AG04449 (cell line): ENCODE data around the gene ERH.

Experiments
- CTCF ChIA-PET: fragments of 350-600 bp; formaldehyde crosslinking; extraction: SDS; loops from one replicate; lab custom pipeline; 2021; ENCODE audit warnings: antibody characterized with exemption; lab: Yijun Ruan, JAX
- POLR2A ChIA-PET: fragments of 400-600, 350-600 bp; formaldehyde crosslinking; extraction: SDS; loops from one replicate; lab custom pipeline; 2020; ENCODE audit warnings: antibody characterized with exemption, inconsistent platforms; lab: Yijun Ruan, JAX
- DNase-seq: peaks from one replicate; pipeline ENCODE4 v3.0.0-alpha.2; 2010; ENCODE audit warnings: low read depth, low spot score
- H3K4me3 ChIP-seq: 2 replicates; pipeline ENCODE4 v1.5.1; 2011; ENCODE audit warnings: low read depth, mild to moderate bottlenecking, control low read depth, low read length
- TF ChIP-seq, protein P1 (sequence below): IDR thresholded peaks from one replicate; pipeline ENCODE4 v1.5.1; 2011; ENCODE audit warnings: mild to moderate bottlenecking, moderate library complexity, low read length, control low read depth, inconsistent platforms; ENCODE audit not compliant: insufficient read depth; ENCODE audit errors: missing control alignments

ERH gene

DNA sequence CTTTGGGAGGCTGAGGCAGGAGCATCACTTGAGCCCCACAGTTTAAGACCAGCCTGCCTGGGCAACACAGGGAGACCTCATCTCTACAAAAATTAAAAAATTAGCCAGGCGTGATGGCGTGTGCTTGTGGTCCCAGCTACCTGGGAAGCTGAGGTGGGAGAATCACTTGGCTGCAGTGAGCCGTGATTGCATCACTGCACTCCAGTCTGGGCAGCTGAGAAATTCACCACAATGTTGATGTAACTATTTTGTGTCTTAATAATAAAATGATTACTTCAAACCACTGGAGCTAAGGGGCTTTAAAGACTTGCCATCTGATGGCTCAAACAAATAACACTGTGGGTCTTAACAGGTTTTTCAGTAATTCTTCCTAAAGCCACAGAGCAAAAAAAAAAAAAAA, 10.8 kb downstream of the ERH start:
- CTCF ChIA-PET: no interaction called here
- POLR2A ChIA-PET: no interaction called here
- DNase-seq: no peak
- H3K4me3 ChIP-seq: no peak overlapping the region
- TF ChIP-seq, protein P1, sequence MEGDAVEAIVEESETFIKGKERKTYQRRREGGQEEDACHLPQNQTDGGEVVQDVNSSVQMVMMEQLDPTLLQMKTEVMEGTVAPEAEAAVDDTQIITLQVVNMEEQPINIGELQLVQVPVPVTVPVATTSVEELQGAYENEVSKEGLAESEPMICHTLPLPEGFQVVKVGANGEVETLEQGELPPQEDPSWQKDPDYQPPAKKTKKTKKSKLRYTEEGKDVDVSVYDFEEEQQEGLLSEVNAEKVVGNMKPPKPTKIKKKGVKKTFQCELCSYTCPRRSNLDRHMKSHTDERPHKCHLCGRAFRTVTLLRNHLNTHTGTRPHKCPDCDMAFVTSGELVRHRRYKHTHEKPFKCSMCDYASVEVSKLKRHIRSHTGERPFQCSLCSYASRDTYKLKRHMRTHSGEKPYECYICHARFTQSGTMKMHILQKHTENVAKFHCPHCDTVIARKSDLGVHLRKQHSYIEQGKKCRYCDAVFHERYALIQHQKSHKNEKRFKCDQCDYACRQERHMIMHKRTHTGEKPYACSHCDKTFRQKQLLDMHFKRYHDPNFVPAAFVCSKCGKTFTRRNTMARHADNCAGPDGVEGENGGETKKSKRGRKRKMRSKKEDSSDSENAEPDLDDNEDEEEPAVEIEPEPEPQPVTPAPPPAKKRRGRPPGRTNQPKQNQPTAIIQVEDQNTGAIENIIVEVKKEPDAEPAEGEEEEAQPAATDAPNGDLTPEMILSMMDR: no peak

DNA sequence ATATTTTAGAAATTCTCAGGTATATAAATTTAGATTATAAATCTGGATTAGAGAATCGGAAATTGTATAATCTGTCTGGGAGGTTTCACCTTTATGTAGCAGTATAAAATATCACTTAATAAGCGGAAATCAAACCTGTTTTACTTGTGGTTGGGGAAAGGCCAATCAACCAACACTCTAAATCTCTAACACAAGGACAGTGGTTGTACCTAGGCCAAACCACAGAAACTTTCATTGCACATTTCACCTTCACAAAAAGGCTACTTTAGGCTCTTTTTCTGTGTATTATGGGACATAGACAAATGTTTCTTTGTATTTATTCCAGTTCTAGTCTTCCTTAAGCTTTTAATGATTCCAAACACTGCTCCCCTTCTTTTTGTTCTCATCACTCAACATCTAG, 19.8 kb downstream of the ERH start:
- CTCF ChIA-PET: interaction anchor here (1.4 kb wide), 1 partner anchor 15 kb away, joined by 4 read pairs; no protein-coding TSS in a partner anchor
- no peak for DNase-seq
- TF ChIP-seq, protein P1: no peak

DNA sequence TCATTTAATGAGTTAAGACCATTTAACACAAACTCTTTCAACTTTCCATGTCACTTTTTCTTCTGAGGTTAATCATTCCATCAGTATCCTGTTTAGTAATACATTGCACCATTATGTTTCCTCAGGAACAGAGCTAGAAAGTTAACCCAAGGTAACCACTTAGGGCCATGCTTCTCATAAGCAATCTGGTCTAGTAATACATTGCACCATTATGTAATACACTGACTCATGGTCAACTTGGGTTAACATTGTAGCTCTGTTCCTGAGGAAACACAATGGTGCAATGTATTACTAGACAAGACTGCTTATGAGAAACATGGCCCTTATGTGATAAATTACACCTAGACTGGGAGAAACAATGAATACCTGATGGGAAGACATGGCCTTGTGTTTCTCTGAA, 21.7 kb downstream of the ERH start:
- CTCF ChIA-PET: interaction anchor here (1.3 to 1.5 kb wide), 3 partner anchors 13 to 133 kb away, joined by 3 to 7 read pairs (median 5); no protein-coding TSS in a partner anchor
- no peak for DNase-seq
- POLR2A ChIA-PET: no interaction called here
- no peak overlapping the region for H3K4me3 ChIP-seq
- TF ChIP-seq, protein P1: no peak

More for the DNA sequence above, 19.8 kb downstream of the ERH start:
- POLR2A ChIA-PET: no interaction called here
- H3K4me3 ChIP-seq: no peak overlapping the region

DNA sequence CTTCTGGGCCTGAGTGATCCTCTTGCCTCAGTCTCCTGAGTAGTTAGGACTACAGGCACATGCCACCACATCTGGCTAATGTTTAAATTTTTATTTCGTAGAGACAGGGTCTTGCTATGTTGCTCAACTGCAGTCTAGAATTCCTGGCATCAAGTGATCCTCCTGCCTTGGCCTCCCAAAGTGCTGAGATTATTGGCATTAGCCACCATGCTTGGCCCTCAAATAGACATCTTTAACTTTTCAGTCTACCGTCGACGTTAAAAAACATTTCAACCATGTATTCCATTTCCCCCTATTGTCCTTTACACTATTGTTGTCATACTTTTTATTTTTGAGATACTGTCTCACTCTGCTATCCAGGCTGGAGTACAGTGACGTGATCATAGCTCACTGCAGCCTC, 22.4 kb downstream of the ERH start:
- ChIA-PET POLR2A (no interaction called here), CTCF (interaction anchor here (1.3 to 1.5 kb wide), 3 partner anchors 12 to 133 kb away, joined by 3 to 7 read pairs (median 5); no protein-coding TSS in a partner anchor)

DNA sequence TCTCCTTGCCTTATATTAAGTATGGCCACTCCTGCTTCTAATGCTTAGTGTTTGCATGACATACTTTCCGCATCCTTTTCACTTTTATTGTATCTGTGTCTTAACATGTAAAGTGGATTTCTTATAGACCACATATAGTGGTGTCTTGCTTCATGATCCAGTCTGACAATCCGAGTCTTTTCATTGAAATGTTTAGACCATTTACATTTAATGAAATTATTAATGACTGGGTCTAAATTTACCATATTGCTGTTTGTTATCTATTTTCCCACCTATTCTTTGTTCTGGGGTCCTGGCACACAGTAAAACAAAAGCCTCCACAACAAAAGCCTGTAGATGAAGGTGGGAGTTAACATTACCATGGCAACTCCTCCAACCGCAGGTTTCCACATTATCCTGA, 22.9 kb downstream of the ERH start:
- H3K4me3 ChIP-seq: no peak overlapping the region
- DNase-seq: no peak
- TF ChIP-seq, protein P1: no peak
- POLR2A ChIA-PET: no interaction called here
- CTCF ChIA-PET: interaction anchor here (2.0 kb wide), 1 partner anchor 133 kb away, joined by 6 read pairs; no protein-coding TSS in a partner anchor

More for the DNA sequence above, 22.4 kb downstream of the ERH start:
- TF ChIP-seq, protein P1: no peak
- no peak overlapping the region for H3K4me3 ChIP-seq
- no peak for DNase-seq

DNA sequence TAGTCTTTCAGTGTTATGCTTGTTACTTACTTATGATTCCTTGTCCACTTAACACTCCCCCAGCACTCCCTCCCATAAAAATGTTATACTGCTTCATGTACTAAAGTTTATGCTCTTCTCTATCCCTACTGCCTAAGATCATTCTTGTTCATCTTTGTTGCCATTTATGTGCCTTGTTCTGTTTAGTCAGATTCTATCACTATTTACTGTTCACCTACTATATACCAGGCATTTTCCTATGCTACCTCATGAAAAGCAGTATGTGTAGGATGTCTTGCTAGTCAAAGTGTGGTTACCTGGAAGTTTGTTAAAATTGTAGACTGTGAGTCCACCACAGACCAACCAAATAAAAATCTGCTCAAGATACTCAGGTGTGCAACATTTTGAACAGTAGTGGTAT, 23.9 kb downstream of the ERH start:
- ChIA-PET CTCF (interaction anchor here (2.0 kb wide), 1 partner anchor 132 kb away, joined by 6 read pairs; no protein-coding TSS in a partner anchor), POLR2A (no interaction called here)
- H3K4me3 ChIP-seq: no peak overlapping the region
- DNase-seq: no peak
- TF ChIP-seq, protein P1: no peak
